ENCODE results near the gene WHRN.

WHRN gene

DNA sequence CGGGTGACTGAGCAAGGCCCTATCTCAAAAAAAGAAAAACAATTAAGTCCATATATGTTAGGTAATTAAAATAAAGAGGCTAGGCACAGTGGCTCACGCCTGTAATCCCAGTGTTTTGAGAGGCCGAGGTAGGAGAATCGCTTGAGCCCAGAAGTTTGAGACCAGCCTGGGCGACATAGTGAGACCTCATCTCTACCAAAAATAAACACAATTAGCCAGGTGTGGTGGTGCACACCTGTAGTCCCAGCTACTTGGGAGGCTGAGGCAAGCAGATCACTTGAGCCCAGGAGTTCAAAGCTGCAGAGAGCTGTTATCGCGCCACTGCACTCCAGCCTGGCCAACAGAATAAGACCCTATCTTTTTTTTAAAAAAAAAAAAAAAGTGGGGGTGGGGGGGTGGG lies 12.3 kb downstream of the WHRN start:
- DNase-seq (ENCODE audit: low read depth in 2 of 2), result no peak

DNA sequence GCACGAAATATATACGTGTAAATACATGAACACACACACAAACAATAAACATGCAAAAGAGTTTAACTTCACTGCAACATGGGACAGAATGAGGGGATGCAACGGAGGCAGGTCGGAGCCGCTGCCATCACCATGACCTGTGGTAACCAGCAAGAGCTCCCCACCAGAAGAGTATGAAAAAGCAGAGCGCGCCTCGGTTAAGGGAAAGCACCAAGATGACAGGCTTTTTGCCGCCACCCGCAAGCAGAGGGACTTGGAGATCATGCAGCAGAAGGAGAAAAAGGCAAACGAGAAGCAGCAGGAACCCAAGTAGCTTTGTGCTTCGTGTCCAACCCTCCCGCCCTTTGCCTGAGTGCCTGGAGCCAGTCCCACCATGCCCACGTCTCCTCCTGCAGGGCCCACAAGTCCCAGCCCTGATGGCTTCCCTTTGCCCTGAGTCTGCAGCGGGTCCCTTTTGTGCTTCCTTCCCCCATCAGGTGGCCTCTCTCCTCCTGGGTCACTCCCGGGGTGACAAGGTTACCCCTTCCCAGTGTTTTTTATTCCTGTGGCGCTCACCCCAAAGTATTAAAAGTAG lies 13.8 kb downstream of the WHRN start:
- DNase-seq (ENCODE audit: low read depth in 2 of 2), result no peak

DNA sequence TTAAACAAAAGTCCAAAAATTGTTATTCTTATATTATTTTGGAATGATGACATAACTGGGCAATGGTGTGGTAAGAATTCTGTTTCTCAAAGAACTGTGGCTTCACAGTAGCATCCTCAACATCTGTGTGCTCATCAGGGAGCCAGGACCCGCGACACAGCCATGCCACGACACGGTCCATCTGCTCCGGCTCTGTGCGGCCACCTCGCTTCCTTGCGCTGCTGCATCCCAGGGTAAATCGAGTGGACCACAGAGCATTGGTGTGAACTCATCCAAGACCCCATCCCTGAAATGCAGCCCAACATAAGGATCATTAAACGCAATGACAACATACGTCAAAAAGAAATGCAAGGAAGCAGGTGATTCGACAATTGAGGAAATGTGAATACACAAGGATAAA lies 15.3 kb downstream of the WHRN start:
- no peak for DNase-seq (ENCODE audit: low read depth in 2 of 2)

DNA sequence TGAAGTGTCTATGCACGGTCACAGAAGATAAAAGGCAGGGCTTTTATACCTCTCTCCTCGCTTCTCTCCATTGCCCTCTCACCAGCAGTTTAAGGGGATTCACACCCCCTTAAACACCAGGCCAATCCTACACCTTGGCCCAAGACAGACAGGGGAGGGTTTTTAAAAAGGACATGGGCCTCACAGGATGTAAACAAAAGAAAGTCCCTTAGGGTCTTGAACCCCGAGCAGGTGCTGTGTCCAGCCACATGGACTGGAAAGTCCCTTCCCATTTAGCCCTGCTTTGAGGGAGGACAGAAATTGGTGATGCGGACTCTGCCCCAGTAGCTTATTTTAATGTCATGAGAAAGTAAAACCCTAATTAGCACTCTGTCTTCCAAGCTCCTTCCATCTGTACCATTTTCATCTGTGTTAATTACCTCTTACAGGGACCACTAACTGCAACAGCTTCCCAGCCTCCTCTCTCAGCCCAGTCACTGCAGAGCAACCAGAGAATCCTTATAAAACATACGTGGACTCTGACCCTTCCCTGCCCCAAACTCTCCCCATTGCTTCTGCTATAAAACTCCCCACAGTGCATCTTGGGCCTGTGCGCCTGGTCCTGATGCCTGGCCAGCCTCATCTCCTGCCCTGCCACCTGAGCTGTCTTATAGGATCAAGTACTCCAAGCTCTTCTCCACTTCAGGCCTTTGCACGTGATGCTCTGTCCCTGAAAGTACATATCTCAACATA lies 16.7 kb downstream of the WHRN start:
- no peak for DNase-seq (ENCODE audit: low read depth in 2 of 2)

DNA sequence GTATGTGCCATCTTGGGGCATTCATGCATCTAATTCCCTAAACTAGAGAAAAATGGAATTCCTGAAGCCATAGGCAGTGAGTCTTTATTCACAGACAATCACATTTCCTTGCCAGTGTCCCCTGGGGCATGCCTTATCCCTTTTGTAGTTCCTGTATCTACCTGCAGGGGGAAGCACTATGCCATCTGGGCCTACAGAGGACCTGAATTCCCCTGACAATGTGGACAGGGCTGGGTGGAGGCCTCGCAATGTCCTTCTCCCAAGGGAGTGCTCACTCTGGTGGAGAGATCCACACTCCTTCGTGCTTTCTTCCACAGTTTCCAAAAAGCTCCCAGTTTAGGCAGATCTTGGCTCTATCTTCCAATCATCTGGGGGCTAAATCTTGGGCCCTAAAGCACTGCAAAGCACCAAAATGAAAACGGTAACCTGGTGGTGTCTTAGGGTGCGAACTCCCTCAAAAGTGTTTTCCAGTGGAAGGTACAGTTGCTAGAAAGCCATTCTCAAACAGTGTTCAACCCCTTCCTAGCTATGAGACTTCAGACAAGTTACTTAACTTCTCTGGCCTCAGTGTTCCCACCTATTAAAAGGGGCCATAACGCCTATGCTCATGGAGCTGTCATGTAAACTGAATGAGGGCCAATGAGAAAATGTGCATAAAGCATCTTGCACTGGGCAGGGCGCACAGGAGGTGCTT lies 17.5 kb downstream of the WHRN start:
- DNase-seq (ENCODE audit: low read depth in 2 of 2), result peak; percentile 24 to 61

DNA sequence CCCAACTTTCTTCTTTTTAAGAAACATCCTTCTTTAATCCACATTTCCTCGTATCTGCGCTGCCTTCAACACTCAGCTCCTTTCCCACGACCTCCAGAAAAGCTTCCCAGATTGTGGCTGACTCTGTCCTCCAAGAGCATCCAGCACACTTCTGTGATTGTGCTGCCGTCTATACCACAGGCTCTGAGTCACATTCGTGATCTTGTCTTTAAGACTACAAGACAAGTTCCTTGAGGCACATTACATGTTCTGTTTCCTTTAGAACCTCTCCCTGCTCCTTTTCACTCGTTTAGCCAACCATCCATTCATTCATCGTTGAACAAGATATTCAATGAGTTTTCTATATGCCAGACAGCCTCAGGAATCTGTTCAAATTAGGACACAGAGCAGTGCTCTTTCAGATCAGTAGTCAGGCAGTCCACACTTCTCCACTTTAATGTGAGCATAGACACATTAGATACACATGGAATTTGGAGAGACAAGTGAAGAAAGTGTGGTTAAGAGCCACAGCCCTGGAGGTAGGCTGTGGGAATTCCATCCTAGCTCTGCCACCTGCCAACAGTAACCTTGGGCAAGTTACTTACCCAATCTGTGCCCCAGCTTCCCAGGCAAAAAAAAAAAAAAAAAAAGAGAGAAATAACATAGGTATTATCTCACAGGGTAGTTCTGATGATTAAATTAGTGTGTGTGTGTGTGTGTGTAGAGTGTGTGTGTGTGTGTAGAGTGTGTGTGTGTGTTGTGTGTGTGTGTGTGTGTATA lies 18.9 kb downstream of the WHRN start:
- DNase-seq (ENCODE audit: low read depth in 2 of 2), result no peak

DNA sequence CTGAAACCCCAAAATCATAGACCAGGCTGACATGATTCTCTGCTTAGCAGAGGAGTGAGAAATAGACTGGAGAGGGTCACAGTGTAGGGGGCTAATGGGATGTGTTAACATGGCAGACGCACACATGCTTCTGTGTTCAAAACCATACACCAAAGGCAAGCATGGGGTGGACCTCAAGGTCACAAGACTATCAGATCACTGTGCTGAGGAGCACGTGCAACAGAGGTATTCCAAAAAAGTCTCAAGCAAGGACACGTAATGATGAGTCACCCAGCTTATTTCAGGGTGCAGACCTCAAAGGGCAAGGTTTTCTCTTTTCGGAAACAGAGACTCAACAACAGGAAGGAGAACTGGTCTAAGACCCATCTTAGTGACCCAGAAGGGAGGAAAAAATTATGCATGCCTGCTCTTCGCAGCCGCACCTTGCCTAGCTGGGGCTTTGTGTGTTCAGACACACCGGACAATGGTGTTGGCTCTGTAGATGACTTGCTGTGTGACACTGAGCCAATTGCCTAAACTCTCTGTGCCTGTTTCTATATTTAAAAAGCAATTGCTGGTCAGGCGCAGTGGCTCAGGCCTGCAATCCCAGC lies 20.3 kb downstream of the WHRN start:
- peak; percentile 31 to 40 for DNase-seq (ENCODE audit: low read depth in 2 of 2)

DNA sequence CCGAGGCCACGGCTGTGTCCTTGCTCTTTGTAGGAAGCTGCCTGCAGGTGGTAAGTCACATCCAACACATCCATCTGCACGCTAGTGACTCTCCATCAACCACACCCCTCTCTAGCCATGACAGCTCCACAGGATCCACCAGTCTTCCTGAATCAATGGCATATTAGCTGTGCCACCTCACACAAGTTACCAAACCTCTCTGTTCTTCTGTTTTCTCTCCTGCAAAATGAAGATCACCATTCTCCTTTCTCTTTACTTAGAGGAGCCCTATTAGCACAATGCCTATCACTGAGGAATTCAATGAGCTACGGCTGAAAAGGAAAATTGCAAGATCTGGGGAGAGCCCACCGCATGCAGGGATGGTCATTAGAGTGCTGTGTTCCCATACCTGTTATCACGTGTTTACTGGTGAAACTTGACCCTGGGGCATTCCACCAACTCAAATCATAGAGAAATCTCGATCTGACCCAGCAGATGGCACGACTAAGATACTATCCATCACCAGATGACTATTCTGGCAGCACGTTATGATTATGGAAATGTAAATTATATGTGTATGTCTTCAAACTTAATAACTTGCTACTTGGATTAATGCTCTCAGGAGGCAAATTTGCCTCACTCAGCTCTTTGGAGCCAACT lies 20.9 kb downstream of the WHRN start:
- DNase-seq (ENCODE audit: low read depth in 2 of 2), result no peak

DNA sequence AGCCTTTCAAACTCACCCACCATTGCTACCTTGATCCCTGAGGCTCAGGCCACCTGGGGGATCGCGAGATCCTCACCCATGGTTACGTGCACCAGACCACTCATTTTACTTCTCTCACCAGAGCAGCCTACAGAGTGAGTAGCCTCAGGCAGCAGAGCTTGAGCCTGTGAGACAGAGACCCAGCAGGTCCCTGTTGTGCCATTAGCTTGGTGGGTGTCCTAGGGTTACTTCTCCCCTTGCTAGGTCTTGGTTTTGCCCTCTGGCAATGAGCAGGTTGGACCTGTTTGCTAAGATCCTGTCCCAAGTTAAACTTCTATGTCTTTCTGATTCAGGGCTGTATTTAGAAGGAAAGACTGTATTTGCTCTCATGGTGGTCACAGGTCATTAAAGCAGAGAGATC lies 21.8 kb downstream of the WHRN start:
- DNase-seq (ENCODE audit: low read depth in 2 of 2), result no peak

DNA sequence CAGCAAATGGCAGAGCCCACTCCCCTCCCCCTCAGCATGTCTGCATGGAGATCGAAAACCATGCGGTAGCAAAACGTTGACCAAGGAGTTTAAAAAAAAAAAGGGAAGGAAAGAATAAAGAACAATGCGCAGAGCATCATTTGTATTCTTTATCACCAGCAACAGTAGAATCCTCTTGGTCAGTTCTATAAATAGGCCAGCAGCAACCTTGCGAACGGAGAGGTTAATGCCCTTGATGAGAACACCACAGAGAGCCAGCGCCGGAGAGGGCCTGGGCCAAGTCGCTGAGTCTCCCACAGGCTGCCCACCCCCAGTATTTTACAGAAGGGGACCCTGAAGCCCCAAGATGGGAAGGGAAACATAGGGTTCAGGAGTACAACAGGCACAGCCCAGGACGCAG lies 22.7 kb downstream of the WHRN start:
- no peak for DNase-seq (ENCODE audit: low read depth in 2 of 2)

DNA sequence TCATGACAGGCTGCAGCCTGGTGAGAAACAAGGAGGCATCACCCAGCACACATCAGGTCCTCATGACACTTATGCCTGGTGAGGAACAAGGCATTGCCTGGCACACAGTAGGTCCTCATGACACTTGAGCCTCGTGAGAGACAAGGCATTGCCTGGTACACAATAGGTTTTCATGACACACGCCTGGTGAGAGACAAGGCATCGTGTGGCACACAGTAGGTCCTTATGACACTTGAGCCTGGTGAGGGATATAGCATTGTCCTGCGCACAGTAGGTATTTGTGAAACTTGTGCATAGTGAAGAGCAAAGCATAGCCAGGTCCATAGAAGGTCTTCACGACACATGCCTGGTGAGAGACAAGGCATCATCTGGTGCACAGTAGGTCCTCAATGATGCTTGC lies 23.5 kb downstream of the WHRN start:
- no peak for DNase-seq (ENCODE audit: low read depth in 2 of 2)

DNA sequence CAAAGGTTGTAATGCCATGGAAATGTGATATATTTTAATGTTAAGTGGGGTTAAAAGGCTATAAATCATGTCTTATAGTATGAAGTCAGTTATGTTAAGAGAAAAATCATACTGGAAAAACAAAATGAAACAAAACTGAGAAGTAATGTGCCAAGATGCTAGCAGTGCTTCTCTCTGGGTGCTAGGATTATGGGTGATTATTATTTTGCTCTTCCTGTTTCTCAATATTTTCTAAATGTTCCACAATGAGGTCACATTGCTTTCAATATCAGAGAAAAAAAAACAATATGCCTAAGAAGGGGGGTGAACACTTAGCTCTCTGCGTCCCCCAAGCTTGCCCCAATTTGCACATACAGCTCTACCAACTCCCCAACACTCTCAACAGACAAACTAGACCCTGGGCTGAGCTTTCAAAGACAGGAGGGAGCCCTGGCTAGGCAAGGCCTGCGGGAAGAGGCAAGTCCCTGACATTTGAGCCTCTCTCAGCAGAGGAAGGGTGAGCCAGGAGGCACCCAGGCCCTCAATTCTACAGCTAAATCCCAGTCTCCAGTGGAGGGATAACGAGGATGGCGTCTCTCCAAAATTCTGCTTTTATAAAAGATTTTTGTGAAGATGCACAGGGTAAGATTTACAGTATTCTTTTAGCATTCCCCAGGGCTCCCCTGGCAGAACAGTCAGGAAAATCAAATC lies 24.4 kb downstream of the WHRN start:
- no peak for DNase-seq (ENCODE audit: low read depth in 2 of 2)

DNA sequence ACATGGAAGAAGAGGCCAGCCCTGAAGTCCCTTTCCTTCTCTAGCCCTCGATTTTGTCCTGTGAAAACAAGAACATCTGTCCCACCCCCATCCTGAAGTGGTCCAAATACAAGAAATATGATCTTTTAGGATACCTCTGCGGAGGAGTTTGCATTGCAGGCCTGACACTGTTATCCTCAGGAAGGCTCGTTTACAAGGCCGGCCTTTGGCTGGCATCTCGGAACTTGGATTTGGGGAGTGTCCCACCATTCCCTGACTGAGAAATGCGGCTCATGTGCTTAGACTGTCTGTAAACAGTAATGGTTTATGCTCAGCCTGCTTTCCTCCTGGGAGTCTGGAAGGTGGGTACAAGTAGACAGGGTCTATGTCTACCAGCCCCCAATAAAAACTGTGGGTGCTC lies 26.4 kb downstream of the WHRN start:
- no peak for DNase-seq (ENCODE audit: low read depth in 2 of 2)

DNA sequence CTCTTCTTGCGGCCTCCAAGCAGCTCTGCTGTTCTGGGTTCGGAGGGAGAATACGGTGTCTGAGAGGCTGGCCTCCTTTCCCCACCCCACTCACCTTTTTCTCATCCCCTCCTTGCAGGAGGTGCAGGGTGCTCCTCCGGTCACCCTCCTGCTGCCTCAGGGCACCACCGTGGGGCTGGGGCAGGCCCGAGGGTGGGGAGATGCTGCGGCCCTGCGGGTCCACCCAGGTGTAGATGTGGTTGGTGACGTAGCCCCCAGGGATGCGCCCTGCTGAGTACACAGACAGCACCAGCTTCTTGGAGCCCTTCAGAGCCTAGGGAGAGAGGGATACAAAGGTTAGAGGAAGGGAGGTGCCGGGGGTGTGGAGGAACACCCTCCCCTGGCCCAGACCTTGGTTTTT lies 26.8 kb downstream of the WHRN start:
- DNase-seq (ENCODE audit: low read depth in 2 of 2), result no peak

DNA sequence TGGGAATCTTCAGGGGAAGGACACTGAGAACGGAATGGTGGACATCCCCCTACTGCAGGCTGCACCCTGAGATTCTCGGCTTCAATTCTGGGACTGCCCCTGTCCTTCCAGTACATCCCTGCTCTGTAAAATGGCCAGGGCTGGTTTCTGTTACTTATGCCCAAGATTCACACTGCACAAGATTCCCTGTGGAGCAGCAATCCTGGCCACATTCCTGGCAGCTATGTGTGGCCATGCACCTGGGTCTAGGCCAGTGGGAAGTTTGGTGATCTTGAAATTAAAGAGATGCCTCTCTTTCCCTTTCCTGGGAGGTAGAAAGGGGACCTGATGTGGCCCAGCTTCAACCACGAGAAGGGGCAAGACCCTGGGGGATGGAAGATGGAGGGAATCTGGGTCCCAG lies 27.6 kb downstream of the WHRN start:
- no peak for DNase-seq (ENCODE audit: low read depth in 2 of 2)

DNA sequence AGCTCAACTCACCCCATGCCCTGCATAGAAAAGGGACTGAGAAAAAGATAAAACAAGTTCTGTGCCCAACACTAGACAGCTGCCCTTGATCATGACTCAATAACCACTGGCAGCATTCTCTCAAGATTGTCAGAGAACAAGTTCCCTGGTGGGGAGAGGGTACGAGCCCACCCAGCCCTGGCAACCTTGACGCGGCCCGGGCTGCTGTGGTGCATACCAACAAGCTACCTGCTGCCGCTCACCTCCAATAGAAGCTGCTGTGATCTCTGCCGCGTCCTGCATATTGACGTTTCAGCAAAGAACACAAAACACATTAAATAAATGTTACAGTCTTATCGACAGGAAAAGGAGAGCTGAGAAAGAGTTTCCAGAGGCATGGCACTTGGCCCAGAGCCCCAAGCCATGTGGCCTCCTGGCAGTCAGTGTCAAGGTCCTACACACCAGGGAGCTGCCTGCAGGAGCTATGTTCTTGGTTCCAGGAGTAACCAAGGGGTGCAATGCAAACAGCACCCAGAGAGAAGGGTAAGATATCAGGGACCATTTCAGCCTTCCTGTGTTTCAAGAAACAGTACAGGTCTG lies 28.3 kb downstream of the WHRN start:
- DNase-seq (ENCODE audit: low read depth in 2 of 2), result no peak

DNA sequence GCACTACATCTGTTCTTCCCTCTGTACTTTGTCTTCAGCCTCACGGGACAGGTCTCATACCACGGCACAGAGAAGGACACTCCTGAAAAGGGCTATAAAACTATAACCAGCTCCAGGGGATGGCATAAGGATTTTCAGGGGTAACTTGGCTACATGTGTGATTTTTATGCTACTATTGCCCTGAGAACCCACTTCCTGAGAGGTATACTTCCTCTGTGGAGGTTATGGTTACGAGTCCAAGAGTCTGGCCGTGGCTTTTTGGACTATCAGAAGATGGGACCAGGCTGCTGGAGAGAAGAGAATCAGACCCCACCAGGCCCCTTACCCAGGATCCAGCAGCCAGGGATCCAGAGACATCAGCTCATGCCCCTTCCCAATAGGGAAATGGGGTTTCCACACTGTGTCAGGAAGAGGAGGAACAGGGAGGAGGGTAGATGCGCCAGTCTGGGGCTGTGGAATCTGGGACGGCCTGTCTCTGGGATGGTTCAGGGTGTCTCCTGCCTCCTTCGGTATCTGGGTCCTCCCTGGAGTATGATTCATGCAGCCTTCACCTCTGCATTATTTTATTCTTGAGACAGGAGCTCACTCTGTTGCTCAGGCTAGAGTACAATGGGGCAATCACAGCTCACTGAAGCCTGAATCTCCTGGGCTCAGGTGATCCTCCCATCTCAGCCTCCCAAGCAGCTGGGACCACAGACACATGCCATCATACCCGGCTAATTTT lies 29.7 kb downstream of the WHRN start:
- DNase-seq (ENCODE audit: low read depth in 2 of 2), result no peak

DNA sequence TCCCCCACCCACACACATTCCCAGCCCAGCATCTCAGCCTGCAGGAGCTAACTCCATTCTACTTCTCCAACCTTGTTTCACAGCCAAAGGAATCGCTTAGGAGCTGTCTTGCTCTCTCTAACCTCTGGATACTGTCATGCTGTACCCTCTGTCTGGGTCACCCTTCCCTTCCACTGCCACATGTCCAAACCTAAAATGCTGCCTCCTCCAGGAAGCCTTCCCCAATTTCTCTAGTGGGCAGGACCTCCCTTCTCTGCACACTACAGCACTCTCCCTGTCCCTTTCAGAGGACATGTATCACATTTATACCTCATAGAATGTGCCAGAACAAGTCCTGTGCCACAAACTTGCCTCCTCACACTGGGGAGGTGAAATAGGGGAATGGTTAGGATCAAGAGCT lies 30.8 kb downstream of the WHRN start:
- no peak for DNase-seq (ENCODE audit: low read depth in 2 of 2)

DNA sequence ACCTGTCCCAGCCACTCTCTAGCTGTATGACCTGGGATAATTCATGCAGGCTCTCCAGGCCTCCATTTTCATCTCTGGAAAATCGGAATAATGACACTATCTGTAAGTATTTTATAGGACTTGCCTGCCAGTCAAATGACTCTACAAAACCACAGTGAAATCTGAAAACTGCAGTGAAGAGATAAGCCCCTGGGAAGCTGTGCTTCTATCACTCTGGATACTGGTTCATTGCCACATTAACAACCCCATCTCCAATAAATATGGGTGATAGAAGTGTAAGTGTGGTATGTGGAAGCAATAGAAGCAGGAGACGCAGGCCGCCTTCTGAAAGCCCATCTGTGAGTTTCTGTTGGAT lies 31.8 kb downstream of the WHRN start:
- no peak for DNase-seq (ENCODE audit: low read depth in 2 of 2)

DNA sequence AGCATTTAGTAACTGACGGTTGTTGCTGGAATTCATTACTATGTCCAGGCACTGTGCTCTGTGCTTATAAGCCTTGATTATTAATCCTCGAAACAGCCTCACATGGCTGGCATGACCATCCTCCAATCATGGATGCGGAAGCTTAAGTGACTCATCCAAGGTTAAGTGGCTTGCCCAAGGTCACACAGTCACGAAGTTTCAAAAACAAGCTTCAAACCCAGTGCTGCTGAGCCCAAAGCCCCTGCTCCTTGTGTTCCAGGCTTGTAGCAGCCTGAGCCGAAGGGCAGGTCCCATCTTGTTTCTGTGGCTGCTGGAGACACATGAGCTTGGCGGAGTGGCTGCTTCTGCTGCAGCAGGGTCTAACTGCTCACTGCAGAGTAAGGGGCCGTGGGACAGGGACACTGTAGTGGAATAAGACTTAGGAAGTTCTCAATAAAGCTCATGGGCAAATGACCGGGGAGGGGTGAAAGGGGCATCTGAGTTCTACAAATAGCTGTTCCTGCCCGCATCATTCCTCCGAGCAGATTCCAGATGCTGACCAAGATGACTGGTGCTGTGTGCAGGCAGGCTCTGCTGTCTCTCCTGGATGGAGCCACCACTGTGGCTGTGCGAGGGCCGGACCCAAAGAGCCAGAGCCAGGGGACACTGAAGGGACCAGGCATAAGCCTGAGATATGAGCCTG lies 32.4 kb downstream of the WHRN start:
- DNase-seq (ENCODE audit: low read depth in 2 of 2), result no peak

All from stimulated activated CD4-positive, alpha-beta T cell treated with anti-CD3 and anti-CD28 coated beads, Interleukin-15, amount 100 ng/mL, for 48 hours (primary cell).